GM18867 (cell line): ENCODE measurements around the gene GREB1.

Experiments used
- ATAC-seq: cut with Tn5 transposase; IDR thresholded peaks from one replicate; pipeline ENCODE4 v1.9.1; 2021; ENCODE audit warnings: mild to moderate bottlenecking, moderate library complexity; ENCODE audit not compliant: unreplicated experiment

Gene GREB1

GRCh38 chr2:11679016-11679415, 145.2 kb downstream of the GREB1 start:
- no peak for ATAC-seq

GRCh38 chr2:11679486-11680181, 145.8 kb downstream of the GREB1 start:
- no peak for ATAC-seq

GRCh38 chr2:11680182-11680900, 146.5 kb downstream of the GREB1 start:
- no peak for ATAC-seq

GRCh38 chr2:11680901-11681721, 147.3 kb downstream of the GREB1 start:
- no peak for ATAC-seq

GRCh38 chr2:11681722-11682589, 148.1 kb downstream of the GREB1 start:
- no peak for ATAC-seq

GRCh38 chr2:11682590-11682915, 148.7 kb downstream of the GREB1 start:
- ATAC-seq, result no peak

- no peak for ATAC-seq
These were observed 149.6 kb downstream of the GREB1 start for GRCh38 chr2:11683476-11683875.

GRCh38 chr2:11683966-11684365, 150.1 kb downstream of the GREB1 start:
- no peak for ATAC-seq

GRCh38 chr2:11684894-11685460, 151.1 kb downstream of the GREB1 start:
- no peak for ATAC-seq

GRCh38 chr2:11685906-11686470, 152.1 kb downstream of the GREB1 start:
- no peak for ATAC-seq

- no peak for ATAC-seq
These were observed 153.9 kb downstream of the GREB1 start for GRCh38 chr2:11687736-11688135.

- peak; percentile 85 for ATAC-seq
These were observed 154.6 kb downstream of the GREB1 start for GRCh38 chr2:11688222-11689069.

- no peak for ATAC-seq
These were observed 157.3 kb downstream of the GREB1 start for GRCh38 chr2:11691076-11691660.
